ENCODE results near the gene FSCN2.

- TF ChIP-seq POLR2AphosphoS5 (IDR thresholded peaks at IDR 0.05; ENCODE audit: insufficient read depth, low read depth, low read length): no peak
- TF ChIP-seq, protein P1, sequence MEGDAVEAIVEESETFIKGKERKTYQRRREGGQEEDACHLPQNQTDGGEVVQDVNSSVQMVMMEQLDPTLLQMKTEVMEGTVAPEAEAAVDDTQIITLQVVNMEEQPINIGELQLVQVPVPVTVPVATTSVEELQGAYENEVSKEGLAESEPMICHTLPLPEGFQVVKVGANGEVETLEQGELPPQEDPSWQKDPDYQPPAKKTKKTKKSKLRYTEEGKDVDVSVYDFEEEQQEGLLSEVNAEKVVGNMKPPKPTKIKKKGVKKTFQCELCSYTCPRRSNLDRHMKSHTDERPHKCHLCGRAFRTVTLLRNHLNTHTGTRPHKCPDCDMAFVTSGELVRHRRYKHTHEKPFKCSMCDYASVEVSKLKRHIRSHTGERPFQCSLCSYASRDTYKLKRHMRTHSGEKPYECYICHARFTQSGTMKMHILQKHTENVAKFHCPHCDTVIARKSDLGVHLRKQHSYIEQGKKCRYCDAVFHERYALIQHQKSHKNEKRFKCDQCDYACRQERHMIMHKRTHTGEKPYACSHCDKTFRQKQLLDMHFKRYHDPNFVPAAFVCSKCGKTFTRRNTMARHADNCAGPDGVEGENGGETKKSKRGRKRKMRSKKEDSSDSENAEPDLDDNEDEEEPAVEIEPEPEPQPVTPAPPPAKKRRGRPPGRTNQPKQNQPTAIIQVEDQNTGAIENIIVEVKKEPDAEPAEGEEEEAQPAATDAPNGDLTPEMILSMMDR (IDR thresholded peaks at IDR 0.05; ENCODE audit: extremely low read depth in 1 of 2, insufficient read depth in 1 of 2, low read depth in 1 of 2, low read length in 2 of 2): no peak
- TF ChIP-seq, protein P2, sequence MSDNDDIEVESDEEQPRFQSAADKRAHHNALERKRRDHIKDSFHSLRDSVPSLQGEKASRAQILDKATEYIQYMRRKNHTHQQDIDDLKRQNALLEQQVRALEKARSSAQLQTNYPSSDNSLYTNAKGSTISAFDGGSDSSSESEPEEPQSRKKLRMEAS (IDR thresholded peaks at IDR 0.05; ENCODE audit: insufficient read depth, insufficient read length): no peak
- no peak for TF ChIP-seq POLR2A (IDR thresholded peaks at IDR 0.05; ENCODE audit: low read depth, low read length)
Observed at GRCh38 chr17:81487089-81487486, 41.1 kb upstream of the FSCN2 start.

All from endothelial cell of umbilical vein (primary cell).